GM23248 (cell line): Measurements from ENCODE around the gene RGS17.

Experiments
- EZH2 ChIP-seq: fragments of 200-600 bp; sonication (generic); IDR thresholded peaks from 2 replicates; pipeline ENCODE4 v1.6.1; 2018; ENCODE audit warnings: antibody characterized with exemption, mild to moderate bottlenecking; ENCODE audit not compliant: insufficient read depth, poor library complexity, severe bottlenecking
- EZH2phosphoT487 ChIP-seq: fragments of 200-600 bp; sonication (generic); IDR thresholded peaks from 2 replicates; pipeline ENCODE4 v1.6.1; 2018; ENCODE audit warnings: antibody characterized with exemption, moderate library complexity, mild to moderate bottlenecking, low read depth; ENCODE audit not compliant: insufficient read depth

GRCh38 chr6:153023977-153024708, 106.9 kb downstream of the RGS17 start:
- TF ChIP-seq EZH2 (no peak), EZH2phosphoT487 (no peak)
